Gastroesophageal sphincter (tissue), 4 donors: ENCODE data around the gene TXNDC11. TPM values are rescaled to one million over a fixed set of nuclear protein-coding genes. Genes with fewer than 3 reads are reported as not detected.

ENCODE experiments used
- ATAC-seq: fragments of 150-250 bp; one replicate; pipeline ENCODE4 v1.9.1; 2016; ENCODE audit warnings: mild to moderate bottlenecking, moderate library complexity
- H3K27ac ChIP-seq, 4 donors: fragments of 200-600 bp; sonication (generic) in 3 of 4; 1 replicate in 3 of 4; 2 replicates in 1 of 4; pipeline ENCODE4 v1.5.1; 2016 to 2019
- H3K27me3 ChIP-seq: fragments of 200-600 bp; sonication (generic); one replicate; pipeline ENCODE4 v1.5.1; 2019
- H3K36me3 ChIP-seq, 2 donors: fragments of 200-600 bp; sonication (generic); one replicate each; pipeline ENCODE4 v1.5.1; 2019; ENCODE audit warnings: control low read depth in 1 of 2
- H3K4me1 ChIP-seq, 3 donors: fragments of 200-600 bp; sonication (generic); 1 replicate in 2 of 3; 2 replicates in 1 of 3; pipeline ENCODE4 v1.5.1; 2016 to 2019; ENCODE audit warnings: control low read depth in 2 of 3
- H3K4me3 ChIP-seq, 2 donors: fragments of 200-600 bp; sonication (generic); one replicate each; pipeline ENCODE4 v1.5.1; 2019; ENCODE audit warnings: mild to moderate bottlenecking in 1 of 2, moderate library complexity in 1 of 2
- H3K9me3 ChIP-seq, 3 donors: fragments of 200-600 bp; sonication (generic); one replicate each; pipeline ENCODE4 v1.5.1; 2017 to 2019; ENCODE audit warnings: control low read depth in 2 of 3
- CTCF ChIP-seq, 4 experiments: fragments of 200-600 bp in 2 of 4; fragments of 450-650 bp in 2 of 4; sonication (generic) in 1 of 4; IDR thresholded peaks; one replicate each; pipeline ENCODE4 v1.5.1; 2017 to 2019; ENCODE audit warnings: antibody characterized with exemption in 4 of 4, mild to moderate bottlenecking in 2 of 4, moderate library complexity in 2 of 4
- EP300 ChIP-seq: sonication (generic); formaldehyde crosslinking; IDR thresholded peaks from one replicate; pipeline ENCODE4 v1.6.1; 2017; ENCODE audit warnings: antibody characterized with exemption, mild to moderate bottlenecking
- POLR2A ChIP-seq, 2 donors: fragments of 450-650 bp; IDR thresholded peaks; one replicate each; pipeline ENCODE4 v1.6.1; 2017; ENCODE audit warnings: antibody characterized with exemption in 2 of 2, mild to moderate bottlenecking in 2 of 2, moderate library complexity in 1 of 2
- POLR2AphosphoS5 ChIP-seq: sonication (generic); formaldehyde crosslinking; IDR thresholded peaks from one replicate; pipeline ENCODE4 v1.6.1; 2017; ENCODE audit warnings: antibody characterized with exemption
- WGBS, 2 donors: methylation state at CpG; one replicate each; pipeline ENCODE4 v1.1.5; 2018; ENCODE audit warnings: low coverage in 1 of 2; 5-methylcytosine and 5-hydroxymethylcytosine counted together
- total RNA-seq, 4 donors: library from RNA; depleted of rRNA; stranded (reverse); fragments of >200 nt; gene quantifications; one replicate each; pipeline ENCODE4 v1.1.0, GENCODE V29; 2016

The TXNDC11 gene
- total RNA-seq, 4 donors from 2014 or later, result 30.2 to 53.5 (median 46.4) TPM

GRCh38 chr16:11685844-11686618, 56.6 kb downstream of the TXNDC11 start:
- ATAC-seq, result no peak
- Histone ChIP-seq H3K27ac (peak overlapping the region in 3 of 4 donors; percentile 45 to 70 (median 60)), H3K9me3 (no peaks in the 10 kb centered on the region), H3K27me3 (no peaks in the 10 kb centered on the region), H3K4me1 (peaks cover 0 to 78% (median 34%) of the 10 kb centered on the region in 3 donors), H3K36me3 (peaks cover 0 to 64% of the 10 kb centered on the region in 2 donors), H3K4me3 (no peak overlapping the region)
- TF ChIP-seq POLR2AphosphoS5 (peak; percentile 44), POLR2A (IDR thresholded peaks at IDR 0.05) (no peak), EP300 (no peak)
- WGBS, 2 donors, result 25 to 55% methylated on average over 2 to 9 of the region's 9 CpGs

- H3K36me3 ChIP-seq, result peaks cover 0 to 66% of the 10 kb centered on the region in 2 donors
Measured at GRCh38 chr16:11684231-11685025, 58.2 kb downstream of the TXNDC11 start.

GRCh38 chr16:11683145-11683544, 59.5 kb downstream of the TXNDC11 start:
- no peaks in the 10 kb centered on the region for H3K27me3 ChIP-seq
- 50 to 86% methylated on average over 2 to 8 of the region's 11 CpGs for WGBS, 2 donors
- no peak for TF ChIP-seq POLR2A (IDR thresholded peaks at IDR 0.05)
- no peak for TF ChIP-seq CTCF (IDR thresholded peaks at IDR 0.05)
- no peak for TF ChIP-seq POLR2AphosphoS5
- TF ChIP-seq EP300, result no peak
- H3K4me1 ChIP-seq, result peaks cover 0 to 81% (median 26%) of the 10 kb centered on the region in 3 donors
- no peak for ATAC-seq
- no peak overlapping the region for H3K4me3 ChIP-seq
- H3K36me3 ChIP-seq, result peaks cover 0 to 78% of the 10 kb centered on the region in 2 donors
- peak overlapping the region in 3 of 4 donors; percentile 55 to 67 (median 60) for H3K27ac ChIP-seq
- no peaks in the 10 kb centered on the region for H3K9me3 ChIP-seq

More at GRCh38 chr16:11684231-11685025, 58.2 kb downstream of the TXNDC11 start:
- Histone ChIP-seq H3K27ac (no peak overlapping the region), H3K4me1 (peaks cover 0 to 81% (median 34%) of the 10 kb centered on the region in 3 donors), H3K9me3 (no peaks in the 10 kb centered on the region), H3K27me3 (no peaks in the 10 kb centered on the region), H3K4me3 (no peak overlapping the region)
- WGBS, 2 donors, result 89 to 95% methylated on average over 6 to 12 of the region's 12 CpGs
- ATAC-seq, result no peak
- TF ChIP-seq CTCF (IDR thresholded peaks at IDR 0.05) (no peak), EP300 (no peak), POLR2AphosphoS5 (no peak), POLR2A (IDR thresholded peaks at IDR 0.05) (no peak)

- Histone ChIP-seq H3K36me3 (peaks cover 0 to 78% of the 10 kb centered on the region in 2 donors), H3K9me3 (no peaks in the 10 kb centered on the region), H3K4me3 (no peak overlapping the region), H3K27me3 (no peaks in the 10 kb centered on the region), H3K4me1 (peaks cover 0 to 81% (median 23%) of the 10 kb centered on the region in 3 donors), H3K27ac (peak overlapping the region in 3 of 4 donors; percentile 55 to 67 (median 60))
- TF ChIP-seq CTCF (IDR thresholded peaks at IDR 0.05) (no peak), POLR2AphosphoS5 (peak; percentile 52)
- WGBS, 2 donors, result 44 to 47% methylated on average over 3 to 5 of the region's 5 CpGs
- peak; percentile 43 for ATAC-seq
Measured at GRCh38 chr16:11682655-11683096, 60.0 kb downstream of the TXNDC11 start.

- no peaks in the 10 kb centered on the region for H3K9me3 ChIP-seq
- H3K4me1 ChIP-seq, result peaks cover 0 to 81% (median 23%) of the 10 kb centered on the region in 3 donors
- peaks cover 0 to 78% of the 10 kb centered on the region in 2 donors for H3K36me3 ChIP-seq
- 75 to 78% methylated on average over 9 to 12 of the region's 12 CpGs for WGBS, 2 donors
- H3K27ac ChIP-seq, result peak overlapping the region in 3 of 4 donors; percentile 55 to 60 (median 59)
- H3K27me3 ChIP-seq, result no peaks in the 10 kb centered on the region
- TF ChIP-seq POLR2AphosphoS5, result no peak
- no peak for TF ChIP-seq CTCF (IDR thresholded peaks at IDR 0.05)
- TF ChIP-seq EP300, result no peak
- no peak for TF ChIP-seq POLR2A (IDR thresholded peaks at IDR 0.05)
- H3K4me3 ChIP-seq, result no peak overlapping the region
- ATAC-seq, result peak; percentile 2
Measured at GRCh38 chr16:11681976-11682654, 60.5 kb downstream of the TXNDC11 start.
